Calu3 (cell line): Measurements from ENCODE around the gene SLC7A6. TPM values are rescaled to one million over a fixed set of nuclear protein-coding genes. Genes with fewer than 3 reads are reported as not detected.

Experiments
- Bru-seq: library from RNA; stranded (reverse); fragments of 400-500 nt; gene quantifications from one replicate; lab custom pipeline; 2021; lab: Mats Ljungman, UMichigan
- BruChase-seq, 2 experiments: library from RNA; stranded (reverse); fragments of 400-500 nt; gene quantifications; one replicate each; lab custom pipeline; 2021; lab: Mats Ljungman, UMichigan
- BruUV-seq: library from RNA; stranded (reverse); fragments of 400-500 nt; replicated peaks from 2 replicates; lab custom pipeline; 2021; lab: Mats Ljungman, UMichigan
- CTCF ChIA-PET: fragments of 300-600 bp; sonication (Branson Sonifier 250); formaldehyde crosslinking; loops from one replicate; lab custom pipeline; 2022; ENCODE audit warnings: antibody characterized with exemption; lab: Charles Lee
- DNase-seq: peaks from one replicate; pipeline ENCODE4 v3.0.0; 2022
- H3K27ac Mint-ChIP-seq: one replicate; pipeline ENCODE4 v1.8.0; 2022; ENCODE audit warnings: mixed read lengths; ENCODE audit not compliant: unreplicated experiment
- H3K27me3 Mint-ChIP-seq: one replicate; pipeline ENCODE4 v1.8.0; 2022; ENCODE audit warnings: mixed read lengths; ENCODE audit not compliant: unreplicated experiment
- H3K36me3 Mint-ChIP-seq: one replicate; pipeline ENCODE4 v1.8.0; 2022; ENCODE audit warnings: mild to moderate bottlenecking, moderate library complexity, mixed read lengths; ENCODE audit not compliant: insufficient read depth, unreplicated experiment
- H3K4me1 Mint-ChIP-seq: one replicate; pipeline ENCODE4 v1.8.0; 2022; ENCODE audit warnings: mild to moderate bottlenecking, low read depth, mixed read lengths; ENCODE audit not compliant: unreplicated experiment
- H3K4me3 Mint-ChIP-seq: one replicate; pipeline ENCODE4 v1.8.0; 2022; ENCODE audit warnings: mild to moderate bottlenecking, low read depth, moderate library complexity, mixed read lengths; ENCODE audit not compliant: unreplicated experiment
- H3K9me3 Mint-ChIP-seq: one replicate; pipeline ENCODE4 v1.8.0; 2022; ENCODE audit warnings: low read depth, mixed read lengths; ENCODE audit not compliant: unreplicated experiment
- CTCF ChIP-seq: fragments of 200-600 bp; IDR thresholded peaks from one replicate; pipeline ENCODE4 v1.8.0; 2022; ENCODE audit warnings: antibody characterized with exemption; ENCODE audit not compliant: unreplicated experiment
- intact Hi-C: fragments of 100-400 bp; cut with micrococcal nuclease; formaldehyde crosslinking; loops from one replicate; pipeline ENCODE4 v1.10.0; 2022; ENCODE audit not compliant: unreplicated experiment
- long read RNA-seq: library from polyadenylated mRNA; stranded (forward); transcript quantifications from one replicate; pipeline ENCODE4 v2.0.0, GENCODE V29; 2022
- total RNA-seq: library from RNA; stranded (reverse); gene quantifications from 2 replicates; pipeline ENCODE4 v1.2.3, GENCODE V29; 2022

SLC7A6 gene
- 38.3 and 45.4 TPM in 2 replicates for total RNA-seq
- percentile 69 among the genes with signal in this experiment for Bru-seq, nascent RNA
- percentile 83 among the genes with signal in this experiment for BruChase-seq, experiment 1, labeled RNA remaining after a 6-hour chase
- BruChase-seq, experiment 2, labeled RNA remaining after a 2-hour chase: percentile 82 among the genes with signal in this experiment
- long read RNA-seq, full-length matches to known transcripts: 4 of 17 reads
- long read RNA-seq, partial matches to known transcripts: 8 of 17 reads
- long read RNA-seq, other reads (novel, unspliced or antisense): 5 of 17 reads

DNA sequence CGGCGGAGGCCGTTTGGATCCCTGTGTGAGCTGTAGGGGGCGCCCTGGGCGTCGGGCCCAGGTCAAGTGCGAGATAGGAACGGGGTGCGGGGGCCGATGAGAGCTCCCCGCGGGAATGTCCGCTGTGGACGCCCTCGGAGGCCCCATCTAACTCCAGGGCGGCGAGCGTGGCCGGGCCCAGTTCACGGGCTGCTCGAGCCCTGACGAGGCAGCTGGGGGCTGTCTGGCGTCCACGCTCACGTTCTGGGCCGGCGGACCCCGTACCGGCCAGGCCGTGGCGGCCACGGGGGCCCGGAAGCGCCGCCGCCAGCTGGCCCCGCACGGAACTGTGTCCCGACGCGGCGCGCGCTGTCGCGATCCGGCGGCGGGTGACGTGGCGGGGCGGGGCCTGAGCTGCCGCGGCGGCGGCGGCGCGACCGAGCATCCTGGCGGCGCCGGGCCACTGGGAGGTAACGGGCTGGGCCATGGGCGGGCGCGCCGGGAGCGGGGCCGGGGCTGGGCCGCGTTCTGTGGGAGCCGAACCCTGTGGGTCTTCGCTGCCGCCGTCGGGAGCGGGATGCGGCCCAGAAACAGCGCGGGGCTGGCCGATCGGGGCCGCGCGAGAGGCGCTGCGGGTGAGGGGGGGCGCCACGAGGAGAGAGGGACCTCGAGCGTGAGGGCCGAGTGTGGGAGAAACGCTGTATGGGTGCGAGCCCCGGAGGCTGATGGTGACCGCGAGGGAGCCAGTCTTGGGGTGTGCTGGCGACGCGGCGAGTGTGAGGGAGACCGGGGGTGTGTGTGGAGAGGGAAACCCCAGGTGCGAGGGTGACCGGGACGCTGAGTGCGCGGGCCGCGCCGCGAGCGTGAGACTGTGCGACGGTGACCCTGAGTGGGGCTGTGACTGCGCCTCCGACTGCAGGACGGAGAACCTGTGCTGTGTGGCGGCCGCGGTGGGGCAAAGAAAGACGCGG is at the start of gene SLC7A6:
TSS of gene SLC7A6 (plus strand) at position 399 of the 950 bp plus-strand sequence. CDS start 10,201 bp downstream, outside the sequence.
- TF ChIP-seq CTCF: peak; percentile 62
- no TSS peak for BruUV-seq
- H3K36me3 Mint-ChIP-seq: peaks cover 33% of the 10 kb centered on the region
- peaks cover 36% of the 10 kb centered on the region for H3K4me1 Mint-ChIP-seq
- peak; percentile 86 for DNase-seq
- intact Hi-C loops: loop anchor here (5.0 kb wide), 1 partner anchor 48 kb away; the partner anchor contains the start of genes PRMT7 and SLC7A6OS
- CTCF ChIA-PET: interaction anchor here (0.5 to 2.0 kb wide), 10 partner anchors 16 to 762 kb away, joined by 3 to 13 read pairs (median 4); partner anchors contain the start of genes PRMT7 and SLC7A6OS
- no peaks in the 10 kb centered on the region for H3K9me3 Mint-ChIP-seq
- peak within 1 kb of the TSS; percentile 92 for H3K27ac Mint-ChIP-seq
- H3K4me3 Mint-ChIP-seq: peak within 1 kb of the TSS; percentile 91
- no peaks in the 10 kb centered on the region for H3K27me3 Mint-ChIP-seq

DNA sequence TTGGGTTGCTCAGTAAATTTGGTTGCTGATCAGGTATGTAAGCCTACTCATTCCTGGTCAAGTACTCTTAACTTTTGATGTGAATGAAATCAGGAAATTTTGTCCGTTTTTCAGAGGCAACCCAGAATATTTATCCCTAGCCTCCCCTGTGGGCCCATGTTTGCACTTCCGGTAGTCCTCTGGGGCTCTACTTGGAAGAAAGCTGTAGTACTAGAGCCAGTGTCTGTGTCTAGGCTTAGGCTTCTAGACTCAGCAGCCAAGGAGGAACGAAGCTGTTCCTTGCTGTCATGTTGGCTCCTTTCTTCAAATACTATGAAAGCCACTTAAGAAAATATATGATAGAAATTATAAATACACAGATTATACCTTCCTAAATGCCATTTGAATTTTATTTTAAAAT is 49.6 kb upstream of the SLC7A6 start:
- no peak for TF ChIP-seq CTCF
- Mint-ChIP-seq H3K4me3 (no peak overlapping the region), H3K36me3 (peaks cover 5% of the 10 kb centered on the region), H3K27ac (no peak overlapping the region), H3K4me1 (no peaks in the 10 kb centered on the region), H3K9me3 (no peaks in the 10 kb centered on the region), H3K27me3 (no peaks in the 10 kb centered on the region)
- DNase-seq: no peak
- intact Hi-C loops: no loop called here
- no TSS peak for BruUV-seq
- CTCF ChIA-PET: interaction anchor here (0.5 kb wide), 1 partner anchor 592 kb away, joined by 3 read pairs; no protein-coding TSS in a partner anchor

- Mint-ChIP-seq H3K4me1 (no peaks in the 10 kb centered on the region), H3K36me3 (peaks cover 5% of the 10 kb centered on the region), H3K27ac (peak overlapping the region; percentile 9), H3K27me3 (no peaks in the 10 kb centered on the region), H3K9me3 (no peaks in the 10 kb centered on the region), H3K4me3 (no peak overlapping the region)
- CTCF ChIA-PET: interaction anchor here (0.5 kb wide), 1 partner anchor 593 kb away, joined by 3 read pairs; no protein-coding TSS in a partner anchor
- no peak for TF ChIP-seq CTCF
- intact Hi-C loops: no loop called here
- no peak for DNase-seq
- no TSS peak for BruUV-seq
These were observed 49.0 kb upstream of the SLC7A6 start for GRCh38 chr16:68215302-68215701.

GRCh38 chr16:68216240-68216639 is 48.1 kb upstream of the SLC7A6 start:
- H3K27ac Mint-ChIP-seq: no peak overlapping the region
- H3K27me3 Mint-ChIP-seq: no peaks in the 10 kb centered on the region
- H3K4me1 Mint-ChIP-seq: no peaks in the 10 kb centered on the region
- peaks cover 5% of the 10 kb centered on the region for H3K36me3 Mint-ChIP-seq
- CTCF ChIA-PET: interaction anchor here (0.6 kb wide), 1 partner anchor 26 kb away, joined by 5 read pairs; no protein-coding TSS in a partner anchor
- no peaks in the 10 kb centered on the region for H3K9me3 Mint-ChIP-seq
- no peak for DNase-seq
- no TSS peak for BruUV-seq
- intact Hi-C loops: no loop called here
- no peak for TF ChIP-seq CTCF
- H3K4me3 Mint-ChIP-seq: no peak overlapping the region
